ENCODE data around the gene CEACAM19.
"Not testable (repeated sequence)": the region's sequence is repeated elsewhere in the genome, so short reads cannot be mapped to it uniquely, and the experiment has no call there.

Gene CEACAM19

DNA sequence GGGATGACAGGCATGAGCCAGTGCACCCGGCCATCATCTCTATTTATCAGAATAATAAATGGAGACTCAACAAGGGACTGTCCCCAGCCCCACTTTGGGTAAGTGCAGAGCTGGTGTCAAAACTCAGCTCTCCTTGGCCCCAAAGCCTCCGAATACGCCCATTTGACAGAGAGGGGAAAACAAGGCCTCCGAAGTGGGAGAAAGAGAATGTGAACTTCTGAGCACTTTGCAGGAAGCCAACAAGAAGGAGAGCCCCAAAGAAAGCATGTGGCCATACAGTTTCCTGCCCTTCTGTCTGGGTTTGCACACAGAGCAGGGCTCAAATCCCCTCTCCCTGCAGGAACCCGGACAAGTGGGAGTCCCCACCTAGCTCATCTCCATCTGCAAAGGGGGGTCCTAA, 29.3 kb downstream of the CEACAM19 start:
- DNase-seq (ENCODE audit: low read depth, low spot score) = no peak

DNA sequence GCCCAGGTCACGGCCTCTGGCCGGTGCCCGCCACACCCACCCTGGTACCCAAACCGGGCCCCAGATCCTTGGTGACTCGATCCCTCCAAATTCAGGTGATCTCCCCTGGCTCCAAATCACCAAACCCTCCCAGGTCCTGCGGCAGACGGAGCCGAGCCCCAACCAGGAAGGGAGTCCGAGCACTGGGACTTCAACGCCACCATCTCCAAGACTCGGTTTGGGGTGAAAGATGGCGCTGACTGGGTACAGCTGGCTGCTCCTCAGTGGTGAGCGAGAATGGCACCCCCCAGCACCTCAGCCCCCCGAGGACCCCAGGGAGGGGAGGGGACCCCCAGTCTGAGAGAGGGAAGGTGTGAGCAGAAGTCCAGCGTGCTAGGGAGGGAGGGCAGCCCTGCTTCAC, 29.9 kb downstream of the CEACAM19 start:
- DNase-seq (ENCODE audit: low read depth, low spot score) = no peak

DNA sequence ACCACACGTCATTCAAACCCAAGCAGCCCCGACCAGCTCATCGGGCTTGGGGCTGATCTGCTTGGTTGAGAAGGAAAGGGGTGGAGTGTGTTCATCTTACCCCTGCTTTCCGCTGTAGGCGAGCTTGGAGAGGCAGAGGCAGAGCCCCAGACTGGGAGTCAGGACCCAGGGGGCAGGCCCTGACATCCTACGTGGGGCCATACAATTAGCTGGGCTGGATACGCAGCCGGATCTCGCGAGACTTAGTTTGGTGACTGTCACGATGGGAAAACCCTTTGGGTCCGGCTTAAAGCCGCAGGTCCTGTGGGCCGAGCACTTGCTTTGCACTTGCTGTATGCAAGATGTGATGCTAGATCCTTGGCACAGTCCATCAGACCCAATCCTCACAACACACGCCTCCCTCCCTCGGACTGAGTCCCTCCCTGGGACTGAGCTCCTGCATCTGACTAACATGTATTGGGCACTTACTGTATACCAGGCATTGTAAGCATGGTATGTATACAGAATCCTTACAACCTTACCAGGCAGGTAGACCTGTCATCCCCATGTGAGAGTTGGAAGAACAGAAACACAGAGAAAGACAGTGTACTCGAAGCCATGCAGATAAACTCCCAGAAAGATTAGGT, 31.4 kb downstream of the CEACAM19 start:
- DNase-seq (ENCODE audit: low read depth, low spot score) = no peak

DNA sequence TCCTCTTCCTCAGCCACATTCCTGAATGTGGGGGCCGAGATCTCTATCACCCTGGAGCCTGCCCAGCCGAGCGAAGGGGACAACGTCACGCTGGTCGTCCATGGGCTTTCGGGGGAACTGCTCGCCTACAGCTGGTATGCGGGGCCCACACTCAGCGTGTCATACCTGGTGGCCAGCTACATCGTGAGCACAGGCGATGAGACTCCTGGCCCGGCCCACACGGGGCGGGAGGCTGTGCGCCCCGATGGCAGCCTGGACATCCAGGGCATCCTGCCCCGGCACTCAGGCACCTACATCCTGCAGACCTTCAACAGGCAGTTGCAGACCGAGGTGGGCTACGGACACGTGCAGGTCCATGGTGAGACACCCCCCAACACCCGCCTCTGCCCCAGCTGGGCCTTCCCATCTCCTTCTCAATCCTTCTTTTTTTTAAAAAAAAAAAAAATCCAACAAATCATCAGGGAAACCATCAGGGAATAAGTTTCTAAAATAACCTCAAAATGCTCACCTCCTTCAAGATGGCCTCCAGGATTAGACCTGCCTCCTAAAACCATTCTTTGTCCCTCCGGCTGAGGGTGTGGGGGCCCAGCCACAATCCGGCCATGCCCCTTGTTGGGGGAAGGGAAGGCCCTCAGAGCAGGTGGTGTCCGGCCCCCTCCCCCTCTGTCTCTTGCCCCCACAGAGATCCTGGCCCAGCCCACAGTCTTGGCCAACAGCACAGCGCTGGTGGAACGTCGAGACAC, 32.2 kb downstream of the CEACAM19 start:
- DNase-seq (ENCODE audit: low read depth, low spot score) = no peak

DNA sequence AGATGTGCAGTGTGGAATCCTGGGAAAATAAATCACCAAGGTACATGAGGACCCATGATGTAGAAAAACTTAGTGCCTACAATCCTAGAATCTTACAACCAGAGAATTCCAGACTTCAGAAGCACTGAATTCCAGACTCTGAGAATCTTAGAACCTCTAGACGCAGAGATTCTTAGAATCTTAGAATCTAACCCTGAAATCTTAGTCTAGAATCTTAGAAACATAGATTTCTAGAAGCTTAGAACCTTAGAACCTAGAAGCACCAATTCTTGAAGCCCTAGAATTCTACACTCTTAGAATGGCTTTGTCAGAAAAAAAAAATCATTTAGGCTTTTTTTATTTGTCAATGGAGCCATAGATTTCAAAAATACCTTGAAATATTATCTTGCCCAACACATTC, 33.7 kb downstream of the CEACAM19 start:
- no peak for DNase-seq (ENCODE audit: low read depth, low spot score)

DNA sequence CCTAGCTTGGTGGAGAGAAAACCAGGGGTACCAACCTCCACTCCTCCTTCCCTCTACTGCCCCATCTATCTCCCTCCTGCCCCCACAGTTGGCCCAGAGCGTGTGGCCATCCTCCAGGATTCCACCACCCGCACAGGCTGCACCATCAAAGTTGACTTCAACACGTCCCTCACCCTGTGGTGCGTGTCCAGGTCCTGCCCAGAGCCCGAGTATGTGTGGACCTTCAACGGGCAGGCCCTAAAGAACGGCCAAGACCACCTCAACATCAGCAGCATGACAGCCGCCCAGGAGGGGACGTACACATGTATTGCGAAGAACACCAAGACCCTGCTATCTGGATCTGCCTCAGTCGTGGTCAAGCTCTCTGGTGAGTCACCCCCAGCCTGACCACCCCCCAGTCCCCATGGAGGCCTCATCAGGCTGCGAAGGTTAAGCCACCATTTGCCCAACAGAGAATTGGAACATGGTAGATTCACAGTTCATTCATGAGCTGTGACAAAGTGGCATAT, 34.3 kb downstream of the CEACAM19 start:
- no peak for DNase-seq (ENCODE audit: low read depth, low spot score)

DNA sequence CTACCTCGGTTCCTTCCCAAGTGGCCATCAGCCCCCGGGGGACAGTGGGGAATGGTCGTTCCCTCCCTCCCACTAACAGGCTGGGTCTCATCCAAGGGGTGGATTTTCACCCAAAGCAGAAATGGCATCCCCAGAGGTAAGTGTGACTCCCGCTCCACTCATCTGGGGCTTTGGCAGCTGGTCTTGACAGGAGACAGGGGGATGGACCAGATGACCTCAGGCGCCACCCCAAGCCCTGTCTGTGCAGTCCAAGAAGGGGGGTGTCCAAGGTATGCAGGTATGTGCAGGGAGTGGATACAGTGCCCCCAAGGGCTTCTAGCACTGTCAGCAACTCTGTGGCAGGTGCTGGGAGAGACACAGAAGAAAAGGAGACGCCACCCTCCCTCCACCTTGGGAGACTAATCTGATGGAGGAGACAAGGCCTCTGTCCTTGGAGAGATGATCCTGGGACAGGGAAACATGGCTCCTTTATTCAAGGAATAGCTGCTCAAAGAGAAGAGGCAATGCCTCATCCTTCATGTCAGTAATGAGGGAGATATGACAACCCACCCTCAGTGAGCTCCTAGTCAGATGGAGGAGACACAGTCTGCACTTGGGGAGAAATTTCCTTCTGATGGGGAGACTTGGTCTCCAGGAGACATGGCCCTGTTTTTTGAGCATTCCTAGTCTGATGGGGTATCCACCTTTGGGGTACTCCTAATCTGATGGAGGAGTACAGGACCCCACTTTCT, 35.4 kb downstream of the CEACAM19 start:
- DNase-seq (ENCODE audit: low read depth, low spot score) = no peak

DNA sequence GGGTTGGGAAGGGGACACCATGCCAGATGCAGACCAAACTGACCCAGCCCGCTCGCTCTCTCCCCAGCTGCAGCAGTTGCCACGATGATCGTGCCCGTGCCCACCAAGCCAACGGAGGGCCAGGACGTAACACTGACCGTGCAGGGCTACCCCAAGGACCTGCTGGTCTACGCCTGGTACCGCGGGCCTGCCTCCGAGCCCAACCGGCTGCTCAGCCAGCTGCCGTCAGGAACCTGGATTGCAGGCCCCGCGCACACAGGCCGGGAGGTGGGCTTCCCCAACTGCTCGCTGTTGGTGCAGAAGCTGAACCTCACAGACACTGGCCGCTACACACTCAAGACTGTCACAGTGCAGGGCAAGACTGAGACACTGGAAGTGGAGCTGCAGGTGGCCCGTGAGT, 36.5 kb downstream of the CEACAM19 start:
- no peak for DNase-seq (ENCODE audit: low read depth, low spot score)

DNA sequence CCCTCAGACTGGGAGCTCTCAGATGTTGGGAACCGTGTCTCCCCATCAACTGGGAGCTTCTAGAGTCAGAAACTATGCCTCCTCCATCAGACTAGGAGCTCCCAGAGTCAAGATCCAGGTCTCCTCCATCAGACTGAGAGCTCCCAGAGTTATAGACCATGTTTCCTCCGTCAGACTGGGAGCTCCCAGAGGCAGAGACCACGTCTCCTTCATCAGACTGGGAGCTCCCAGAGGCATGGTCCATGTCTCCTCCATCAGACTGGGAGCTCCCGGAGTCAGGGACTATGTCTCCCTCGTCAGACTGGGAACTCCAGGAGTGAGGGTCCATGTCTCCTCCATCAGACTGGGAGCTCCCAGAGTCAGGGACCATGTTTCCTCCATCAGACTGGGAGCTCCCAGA, 37.7 kb downstream of the CEACAM19 start:
- DNase-seq (ENCODE audit: low read depth, low spot score) = no peak

DNA sequence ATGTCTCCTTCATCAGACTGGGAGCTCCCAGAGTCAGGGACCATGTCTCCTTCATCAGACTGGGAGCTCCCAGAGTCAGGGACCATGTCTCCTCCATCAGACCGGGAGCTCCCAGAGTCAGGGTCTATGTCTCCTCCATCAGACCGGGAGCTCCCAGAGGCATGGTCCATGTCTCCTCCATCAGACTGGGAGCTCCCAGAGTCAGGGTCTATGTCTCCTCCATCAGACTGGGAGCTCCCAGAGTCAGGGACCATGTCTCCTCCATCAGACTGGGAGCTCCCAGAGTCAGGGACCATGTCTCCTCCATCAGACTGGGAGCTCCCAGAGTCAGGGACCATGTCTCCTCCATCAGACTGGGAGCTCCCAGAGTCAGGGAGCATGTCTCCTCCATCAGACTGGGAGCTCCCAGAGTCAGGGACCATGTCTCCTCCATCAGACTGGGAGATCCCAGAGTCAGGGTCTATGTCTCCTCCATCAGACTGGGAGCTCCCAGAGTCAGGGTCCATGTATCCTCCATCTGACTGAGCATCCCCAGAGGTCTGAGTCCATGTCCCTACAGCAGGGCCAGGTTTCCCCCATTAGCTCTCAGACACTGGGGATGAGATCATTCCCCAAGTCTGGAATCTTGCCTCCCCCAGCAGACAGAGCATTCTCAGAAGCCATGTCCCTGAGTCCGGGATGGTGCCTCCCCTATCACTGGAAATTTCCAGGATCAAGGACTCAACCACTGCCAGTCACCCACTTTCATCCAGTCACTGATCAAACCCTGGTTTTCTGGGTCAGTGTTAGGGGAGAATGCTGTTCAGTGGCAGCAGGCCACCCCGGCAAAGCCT, 38.4 kb downstream of the CEACAM19 start:
- not testable (repeated sequence) for DNase-seq (ENCODE audit: low read depth, low spot score)

DNA sequence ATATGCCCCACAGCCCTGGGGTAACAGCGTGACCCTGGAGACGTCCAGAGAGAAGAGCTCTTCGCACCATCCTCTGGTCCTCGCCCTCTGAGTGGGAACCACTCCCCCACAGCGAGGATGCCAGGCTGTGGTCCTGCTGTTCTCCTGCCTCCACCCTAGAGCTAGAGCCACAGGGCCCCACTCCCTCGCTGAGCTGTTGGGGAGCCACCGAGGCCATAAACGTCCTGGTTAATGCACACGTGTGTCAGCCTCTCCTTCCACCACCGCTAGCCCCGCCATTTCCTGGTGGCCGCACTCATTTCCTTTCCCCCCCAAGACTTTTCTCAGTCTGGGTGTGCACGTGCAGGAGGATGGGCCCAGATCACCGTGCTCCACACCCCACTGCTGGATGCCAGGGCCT, 39.2 kb downstream of the CEACAM19 start:
- no peak for DNase-seq (ENCODE audit: low read depth, low spot score)

DNA sequence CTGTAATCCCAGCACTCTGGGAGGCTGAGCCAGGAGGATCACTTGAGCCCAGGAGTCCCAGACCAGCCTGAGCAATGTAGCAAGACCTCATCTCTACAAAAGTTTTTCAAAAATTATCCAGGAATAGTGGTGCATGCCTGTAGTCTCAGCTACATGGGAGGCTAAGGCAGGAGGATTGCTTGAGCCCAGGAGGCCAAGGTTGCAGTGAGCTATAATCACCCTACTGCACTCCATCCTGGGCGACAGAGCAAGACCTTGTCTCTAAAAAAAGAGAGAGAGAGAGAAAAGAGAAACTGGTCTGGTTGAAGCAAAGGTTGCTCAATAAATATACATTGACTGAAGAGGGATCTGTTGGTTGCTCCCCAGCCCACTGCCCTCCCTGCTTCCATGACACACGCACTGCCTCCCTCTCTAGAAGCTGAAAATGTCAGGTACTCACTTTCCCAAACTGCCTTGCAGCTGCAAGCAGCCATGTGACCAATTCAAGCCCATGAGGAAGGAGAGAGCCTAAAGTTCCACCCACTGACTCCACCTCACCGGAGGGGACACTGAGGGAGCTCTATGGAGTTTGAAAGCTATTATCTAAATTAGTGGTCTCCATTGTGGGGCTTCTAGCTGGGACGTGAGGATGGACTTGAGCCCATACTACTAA, 41.7 kb downstream of the CEACAM19 start:
- no peak for DNase-seq (ENCODE audit: low read depth, low spot score)

DNA sequence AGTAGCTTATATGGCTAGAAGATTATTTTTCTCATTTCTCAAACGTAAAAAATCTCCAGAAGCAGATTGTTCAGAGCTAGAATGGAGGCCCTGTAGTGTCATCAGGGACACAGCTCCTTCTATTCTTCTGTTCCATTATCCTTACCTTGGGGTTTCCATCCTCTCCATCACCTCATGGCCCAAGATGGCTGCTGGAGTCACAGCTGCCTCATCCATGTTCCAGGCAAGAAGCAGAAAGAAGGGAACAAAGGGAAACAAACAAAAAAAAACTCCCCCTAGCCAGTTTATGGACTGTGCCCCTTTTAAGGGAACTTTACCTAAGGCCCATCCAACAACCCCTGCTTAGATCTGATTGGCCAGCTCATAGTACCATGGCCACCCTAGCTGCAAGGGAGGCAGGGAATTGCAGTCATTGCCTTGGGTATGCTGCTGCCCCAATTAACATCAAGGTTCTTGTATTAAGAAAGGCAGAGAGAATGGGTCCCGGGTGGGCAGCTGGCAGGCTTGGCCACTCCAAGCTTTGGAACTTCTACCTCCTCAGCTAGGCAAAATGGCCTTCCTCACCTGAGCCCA, 43.4 kb downstream of the CEACAM19 start:
- DNase-seq (ENCODE audit: low read depth, low spot score) = no peak

DNA sequence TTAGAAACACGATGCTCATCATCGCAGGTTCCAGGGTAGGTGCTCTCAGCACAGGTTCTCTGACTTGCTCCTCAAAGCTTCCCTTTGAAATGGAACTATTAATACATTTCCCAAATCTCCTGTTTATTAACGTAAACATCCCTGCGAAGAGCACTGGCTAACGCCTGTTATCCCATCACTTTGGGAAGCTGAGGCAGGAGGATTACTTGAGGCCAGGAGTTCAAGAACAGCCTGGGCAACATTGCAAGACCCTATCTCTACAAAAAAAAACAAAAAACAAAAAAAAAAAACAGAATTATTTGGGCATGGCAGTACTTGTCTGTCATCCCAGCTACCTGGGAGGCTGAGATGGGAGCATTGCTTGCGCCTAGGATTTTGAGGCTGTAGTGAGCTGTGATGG, 46.3 kb downstream of the CEACAM19 start:
- DNase-seq (ENCODE audit: low read depth, low spot score) = no peak

DNA sequence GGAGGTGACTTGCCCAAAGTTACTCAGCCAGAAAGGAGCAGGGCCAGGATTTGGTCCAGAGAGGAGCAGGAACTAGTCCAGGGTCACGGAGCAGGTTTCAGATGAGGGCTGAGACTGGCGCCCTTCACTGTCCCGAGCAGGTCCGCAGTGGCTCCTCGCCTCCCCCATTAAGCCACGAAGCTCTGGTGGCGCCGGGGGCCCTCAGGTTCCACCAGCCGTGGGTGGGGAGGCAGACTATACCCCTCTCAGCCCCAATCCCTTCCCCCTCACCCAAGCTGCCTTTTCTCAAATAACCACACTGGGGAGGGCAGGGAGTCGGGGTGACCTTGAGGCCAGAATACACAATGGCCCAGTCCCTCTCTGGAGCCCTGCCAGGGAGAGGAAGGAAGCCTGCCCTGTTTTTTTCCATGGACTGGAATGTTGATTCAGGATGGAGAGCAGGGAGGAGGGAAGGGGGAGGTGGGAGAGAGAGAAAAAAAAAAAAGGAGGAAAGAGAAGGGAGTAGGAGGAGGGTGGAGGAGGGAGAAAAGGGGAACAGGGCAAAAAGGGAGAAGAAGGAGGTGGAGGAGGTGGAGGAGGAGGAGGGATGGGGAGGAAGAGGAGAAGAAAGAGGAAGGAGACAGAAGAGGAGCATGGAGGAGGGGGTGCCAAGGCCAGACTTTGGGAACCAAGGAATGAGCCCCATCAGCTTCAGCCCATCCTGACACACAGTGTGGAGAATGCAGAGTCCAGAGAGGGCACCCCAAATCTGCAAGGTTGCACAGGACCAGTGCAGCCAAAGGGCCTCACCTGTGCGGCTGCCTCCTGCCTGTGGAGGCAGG, 47.4 kb downstream of the CEACAM19 start:
- DNase-seq (ENCODE audit: low read depth, low spot score) = peak; percentile 80

DNA sequence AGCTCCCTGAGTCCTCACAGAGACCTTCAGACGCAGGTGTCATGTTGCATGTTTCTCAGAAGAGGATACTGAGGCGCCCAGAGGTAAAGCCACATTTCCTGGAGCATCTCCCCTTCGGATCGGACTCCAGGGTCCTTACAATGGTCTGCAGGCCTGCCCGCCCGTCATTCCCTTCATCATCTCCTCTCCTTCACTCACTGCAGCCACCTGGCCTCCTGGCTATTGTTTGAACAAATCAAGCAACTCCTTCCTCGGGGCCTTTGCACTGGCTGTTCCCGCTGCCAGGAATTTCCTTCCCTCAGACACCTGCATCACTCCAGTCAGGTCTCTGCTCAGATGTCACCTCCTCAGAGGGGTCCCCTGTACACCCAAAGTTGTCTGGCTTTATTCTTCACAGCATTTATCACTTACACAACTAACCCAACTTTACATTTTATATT, 48.0 kb downstream of the CEACAM19 start:
- DNase-seq (ENCODE audit: low read depth, low spot score) = no peak

DNA sequence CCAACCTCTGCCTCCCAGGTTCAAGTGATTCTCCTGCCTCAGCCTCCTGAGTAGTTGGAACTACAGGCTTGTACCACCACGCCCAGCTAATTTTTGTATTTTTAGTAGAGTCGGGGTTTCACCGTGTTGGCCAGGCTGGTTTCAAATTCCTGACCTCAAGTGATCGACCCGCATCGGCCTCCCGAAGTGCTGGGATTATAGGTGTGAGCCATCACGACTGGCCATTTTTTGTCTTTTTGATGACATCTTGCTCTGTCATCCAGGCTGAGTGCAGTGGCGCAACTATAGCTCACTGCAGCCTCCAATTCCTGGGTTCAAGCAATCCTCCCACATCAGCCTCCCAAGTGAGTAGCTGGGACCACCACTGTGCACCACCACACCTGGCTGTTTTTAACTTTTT, 49.1 kb downstream of the CEACAM19 start:
- DNase-seq (ENCODE audit: low read depth, low spot score) = not testable (repeated sequence)

DNA sequence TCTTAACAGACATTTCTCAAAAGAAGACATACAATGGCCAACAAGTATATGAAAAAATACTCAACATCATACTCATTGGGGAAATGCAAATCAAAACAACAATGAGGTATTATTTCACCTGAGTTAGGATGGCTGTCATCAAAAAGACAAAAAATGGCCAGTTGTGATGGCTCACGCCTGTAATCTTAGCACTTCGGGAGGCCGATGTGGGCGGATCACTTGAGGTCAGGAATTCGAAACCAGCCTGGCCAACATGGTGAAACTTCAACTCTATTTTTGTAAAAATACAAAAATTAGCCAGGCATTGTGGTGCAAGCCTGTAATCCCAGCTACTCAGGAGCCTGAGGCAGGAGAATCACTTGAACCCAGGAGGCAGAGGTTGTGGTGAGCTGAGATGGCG, 49.7 kb downstream of the CEACAM19 start:
- no peak for DNase-seq (ENCODE audit: low read depth, low spot score)

DNA sequence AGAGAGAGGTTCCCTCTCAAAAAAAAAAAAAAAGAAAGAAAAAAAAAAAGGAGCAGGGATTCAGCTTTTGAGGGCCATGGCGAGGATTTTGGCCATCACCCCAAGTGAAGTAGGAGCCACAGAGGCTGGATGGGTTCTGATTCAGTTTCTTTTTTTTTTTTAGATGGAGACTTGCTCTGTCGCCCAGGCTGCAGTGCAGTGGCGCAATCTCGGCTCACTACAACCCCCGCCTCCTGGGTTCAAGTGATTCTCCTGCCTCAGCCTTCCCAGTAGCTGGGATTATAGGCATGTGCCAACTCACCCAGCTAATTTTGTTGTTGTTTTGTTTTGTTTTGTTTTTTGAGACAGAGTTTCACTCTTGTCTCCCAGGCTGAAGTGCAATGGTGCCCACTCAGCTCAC, 50.1 kb downstream of the CEACAM19 start:
- DNase-seq (ENCODE audit: low read depth, low spot score) = not testable (repeated sequence)

Data from ELF-1 (cell line).